ENCODE results near the gene LGALSL. TPM values are rescaled to one million over a fixed set of nuclear protein-coding genes. Genes with fewer than 3 reads are reported as not detected.

LGALSL gene
- total and polyA plus RNA-seq, 9 of the 15 experiments (the other 6 are each of a cell fraction or from before 2014, with no cell fraction given), result 0.04 to 0.29 (median 0.14) TPM; not detected in 3

DNA sequence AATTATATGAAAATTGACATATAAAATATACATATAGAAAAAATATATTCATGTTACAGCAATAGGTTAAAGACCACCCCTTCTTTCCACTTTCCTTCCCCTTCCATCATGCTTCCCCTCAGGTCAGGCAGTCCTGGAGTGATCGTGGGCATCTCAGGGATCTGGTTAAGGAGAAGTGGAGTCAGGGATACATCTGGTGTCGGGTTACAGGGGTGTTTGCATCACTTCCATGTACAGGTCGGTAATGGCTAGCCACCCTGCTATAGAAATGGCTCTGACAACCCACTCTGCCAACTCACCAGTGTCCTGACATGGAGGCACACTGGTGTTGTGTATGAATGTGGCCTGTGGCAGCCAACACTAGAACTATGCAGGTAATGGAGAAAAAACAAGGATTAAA is 36.3 kb upstream of the LGALSL start:
- no peaks in the 10 kb centered on the region for H3K36me3 ChIP-seq (ENCODE audit: control insufficient read depth, insufficient read depth, low read length)
- H4K20me1 ChIP-seq (replicated peaks; ENCODE audit: control insufficient read depth, insufficient read depth, low read length), result no peaks in the 10 kb centered on the region
- TF ChIP-seq WHSC1 (IDR thresholded peaks at IDR 0.05; ENCODE audit: low read length) (no peak), YY1 (IDR thresholded peaks at IDR 0.05; ENCODE audit: borderline replicate concordance in 1 of 3, control insufficient read depth in 1 of 3, extremely low read depth in 1 of 3, insufficient read depth in 3 of 3, insufficient read length in 1 of 3, insufficient replicate concordance in 2 of 3, low read depth in 1 of 3, low read length in 2 of 3) (no peak), MAFG (tag; conservative IDR thresholded peaks at IDR 0.05) (no peak), ZBTB7A (IDR thresholded peaks at IDR 0.05; ENCODE audit: borderline replicate concordance, control insufficient read depth, low read depth, low read length) (no peak), RBM22 (IDR thresholded peaks at IDR 0.05; ENCODE audit: low read depth, low read length, poor library complexity, severe bottlenecking) (no peak), REST (IDR thresholded peaks at IDR 0.05; ENCODE audit: borderline replicate concordance) (no peak), REST (CRISPR knock-in tag; IDR thresholded peaks at IDR 0.05; ENCODE audit: low read depth) (no peak), RB1 (IDR thresholded peaks at IDR 0.05; ENCODE audit: low read depth) (no peak), ZNF586 (CRISPR knock-in tag; conservative IDR thresholded peaks at IDR 0.05) (no peak), ZFP91 (CRISPR knock-in tag; IDR thresholded peaks at IDR 0.05) (no peak), ARHGAP35 (IDR thresholded peaks at IDR 0.05; ENCODE audit: partially characterized antibody) (no peak)
- H3K27me3 ChIP-seq (ENCODE audit: control insufficient read depth in 2 of 2, insufficient read depth in 2 of 2, low read length in 2 of 2), result peaks cover 9 to 21% of the 10 kb centered on the region in 2 experiments; a peak in 3 of 5 replicates
- 0% methylated on average over 3 of the region's 3 CpGs for WGBS (ENCODE audit: insufficient coverage, low coverage, missing lambda C conversion rate)
- DNase-seq (ENCODE audit: extremely low read depth in 1 of 4, low spot score in 3 of 4) (no peak), FAIRE-seq (no peak), ATAC-seq (no peak)
- no peak overlapping the region for H3K4me3 ChIP-seq
- BruUV-seq (replicated peaks), result no TSS peak
- intact Hi-C loops (cut with micrococcal nuclease) (no loop called here), in situ Hi-C loops (cut with MboI) (no loop called here)
- H3K27ac ChIP-seq (ENCODE audit: extremely low read depth, low read depth, low read length), result no peak overlapping the region
- no peaks in the 10 kb centered on the region for H3K9me1 ChIP-seq (ENCODE audit: control insufficient read depth, insufficient read depth, low read length)
- no peak overlapping the region for H2AFZ ChIP-seq (ENCODE audit: low read depth, low read length)
- H3K9me3 ChIP-seq (replicated peaks; ENCODE audit: control insufficient read depth, insufficient read depth, low read depth, low read length), result no peaks in the 10 kb centered on the region
- H3K9ac ChIP-seq (ENCODE audit: insufficient read depth in 1 of 2, low read depth in 2 of 2, low read length in 2 of 2), result no peak overlapping the region
- H3K79me2 ChIP-seq (ENCODE audit: control insufficient read depth, insufficient read depth, low read length), result no peaks in the 10 kb centered on the region
- no peak overlapping the region for H3K4me2 ChIP-seq (ENCODE audit: insufficient read depth, low read length)
- no peaks in the 10 kb centered on the region for H3K4me1 ChIP-seq (replicated peaks in 1 of 2; ENCODE audit: control insufficient read depth in 2 of 2, insufficient read depth in 2 of 2, low read length in 2 of 2)
- ChIA-PET CTCF (ENCODE audit: low intra/inter-chr PET ratio) (no interaction called here), POLR2A (no interaction called here)

Measured in K562 (cell line).